SK-N-SH treated with all-trans-retinoic acid at 6 μM for 48 hours (cell line): ENCODE results near the gene CTDSP2.

Experiments
- BACH2 ChIP-seq: fragments of 250-450 bp; sonication (Bioruptor Pico); IDR thresholded peaks from 2 replicates; pipeline ENCODE4 v1.9.0; 2021; ENCODE audit warnings: mild to moderate bottlenecking, borderline replicate concordance
- ESRRG ChIP-seq: fragments of 250-450 bp; sonication (Bioruptor Pico); IDR thresholded peaks from 2 replicates; pipeline ENCODE4 v1.6.1; 2021; ENCODE audit warnings: mild to moderate bottlenecking
- ISL1 ChIP-seq: fragments of 250-450 bp; sonication (Bioruptor Pico); IDR thresholded peaks from 2 replicates; pipeline ENCODE4 v2.1.2; 2022; ENCODE audit warnings: mild to moderate bottlenecking, moderate library complexity
- PATZ1 ChIP-seq: fragments of 250-450 bp; sonication (Bioruptor Pico); IDR thresholded peaks from 2 replicates; pipeline ENCODE4 v1.8.0; 2020; ENCODE audit warnings: mild to moderate bottlenecking, moderate library complexity, borderline replicate concordance
- POU6F1 ChIP-seq: fragments of 250-450 bp; sonication (Bioruptor Pico); IDR thresholded peaks from 2 replicates; pipeline ENCODE4 v1.8.0; 2021; ENCODE audit warnings: low read depth, mild to moderate bottlenecking, moderate library complexity, borderline replicate concordance
- SNAI2 ChIP-seq: fragments of 250-450 bp; sonication (Bioruptor Pico); IDR thresholded peaks from 2 replicates; pipeline ENCODE4 v1.5.0; 2020; ENCODE audit warnings: mild to moderate bottlenecking, moderate library complexity
- ZFP3 ChIP-seq: fragments of 250-450 bp; sonication (Bioruptor Pico); IDR thresholded peaks from 2 replicates; pipeline ENCODE4 v1.5.0; 2020; ENCODE audit warnings: mild to moderate bottlenecking, moderate library complexity
- ZNF565 ChIP-seq: fragments of 450-650 bp; formaldehyde crosslinking; conservative IDR thresholded peaks from 2 replicates; pipeline ENCODE4 v1.5.0; 2020; ENCODE audit warnings: low read depth, mild to moderate bottlenecking, moderate library complexity
- ZNF8 ChIP-seq: fragments of 450-650 bp; formaldehyde crosslinking; IDR thresholded peaks from 2 replicates; pipeline ENCODE4 v1.5.0; 2020; ENCODE audit warnings: mild to moderate bottlenecking, moderate library complexity
- TF ChIP-seq, protein P1 (sequence below): fragments of 250-450 bp; sonication (Bioruptor Pico); IDR thresholded peaks from 2 replicates; pipeline ENCODE4 v1.5.1; 2021; ENCODE audit warnings: mild to moderate bottlenecking, moderate library complexity
- TF ChIP-seq, protein P2 (sequence below): fragments of 250-450 bp; sonication (Bioruptor Pico); IDR thresholded peaks from 2 replicates; pipeline ENCODE4 v1.5.1; 2020; ENCODE audit warnings: low read depth, mild to moderate bottlenecking, moderate library complexity
- TF ChIP-seq, protein P3 (sequence below): fragments of 250-450 bp; sonication (Bioruptor Pico); IDR thresholded peaks from 2 replicates; pipeline ENCODE4 v1.5.0; 2020; ENCODE audit warnings: mild to moderate bottlenecking, moderate library complexity

DNA sequence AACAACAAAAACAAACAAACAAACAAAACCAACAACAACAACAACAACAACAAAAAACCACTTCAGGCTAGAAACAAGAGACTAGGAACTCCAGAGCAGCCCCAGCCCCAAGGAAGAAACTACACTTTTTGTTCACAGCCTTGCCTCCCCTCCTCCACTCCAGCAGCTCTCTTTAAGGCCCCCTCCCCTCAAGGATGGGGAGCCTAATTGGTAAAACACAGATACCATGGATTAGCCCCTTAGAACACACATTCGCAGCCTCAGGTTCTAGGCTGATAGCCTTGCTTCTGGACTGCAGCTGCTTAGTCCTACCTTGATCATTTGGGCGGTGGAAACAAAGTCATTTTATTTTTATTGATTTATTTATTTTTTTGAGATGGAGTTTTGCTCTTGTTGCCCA, 16.1 kb downstream of the CTDSP2 start:
- TF ChIP-seq, protein P1, sequence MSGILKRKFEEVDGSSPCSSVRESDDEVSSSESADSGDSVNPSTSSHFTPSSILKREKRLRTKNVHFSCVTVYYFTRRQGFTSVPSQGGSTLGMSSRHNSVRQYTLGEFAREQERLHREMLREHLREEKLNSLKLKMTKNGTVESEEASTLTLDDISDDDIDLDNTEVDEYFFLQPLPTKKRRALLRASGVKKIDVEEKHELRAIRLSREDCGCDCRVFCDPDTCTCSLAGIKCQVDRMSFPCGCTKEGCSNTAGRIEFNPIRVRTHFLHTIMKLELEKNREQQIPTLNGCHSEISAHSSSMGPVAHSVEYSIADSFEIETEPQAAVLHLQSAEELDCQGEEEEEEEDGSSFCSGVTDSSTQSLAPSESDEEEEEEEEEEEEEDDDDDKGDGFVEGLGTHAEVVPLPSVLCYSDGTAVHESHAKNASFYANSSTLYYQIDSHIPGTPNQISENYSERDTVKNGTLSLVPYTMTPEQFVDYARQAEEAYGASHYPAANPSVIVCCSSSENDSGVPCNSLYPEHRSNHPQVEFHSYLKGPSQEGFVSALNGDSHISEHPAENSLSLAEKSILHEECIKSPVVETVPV (CRISPR knock-in tag), result no peak
- TF ChIP-seq ESRRG (no peak), ISL1 (no peak), ZNF8 (CRISPR knock-in tag) (no peak), ZNF565 (no peak), PATZ1 (CRISPR knock-in tag) (no peak), BACH2 (CRISPR knock-in tag) (no peak), SNAI2 (no peak), POU6F1 (CRISPR knock-in tag) (no peak), ZFP3 (CRISPR knock-in tag) (no peak)
- TF ChIP-seq, protein P2, sequence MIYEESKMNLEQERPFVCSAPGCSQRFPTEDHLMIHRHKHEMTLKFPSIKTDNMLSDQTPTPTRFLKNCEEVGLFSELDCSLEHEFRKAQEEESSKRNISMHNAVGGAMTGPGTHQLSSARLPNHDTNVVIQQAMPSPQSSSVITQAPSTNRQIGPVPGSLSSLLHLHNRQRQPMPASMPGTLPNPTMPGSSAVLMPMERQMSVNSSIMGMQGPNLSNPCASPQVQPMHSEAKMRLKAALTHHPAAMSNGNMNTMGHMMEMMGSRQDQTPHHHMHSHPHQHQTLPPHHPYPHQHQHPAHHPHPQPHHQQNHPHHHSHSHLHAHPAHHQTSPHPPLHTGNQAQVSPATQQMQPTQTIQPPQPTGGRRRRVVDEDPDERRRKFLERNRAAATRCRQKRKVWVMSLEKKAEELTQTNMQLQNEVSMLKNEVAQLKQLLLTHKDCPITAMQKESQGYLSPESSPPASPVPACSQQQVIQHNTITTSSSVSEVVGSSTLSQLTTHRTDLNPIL, result no peak
- TF ChIP-seq, protein P3, sequence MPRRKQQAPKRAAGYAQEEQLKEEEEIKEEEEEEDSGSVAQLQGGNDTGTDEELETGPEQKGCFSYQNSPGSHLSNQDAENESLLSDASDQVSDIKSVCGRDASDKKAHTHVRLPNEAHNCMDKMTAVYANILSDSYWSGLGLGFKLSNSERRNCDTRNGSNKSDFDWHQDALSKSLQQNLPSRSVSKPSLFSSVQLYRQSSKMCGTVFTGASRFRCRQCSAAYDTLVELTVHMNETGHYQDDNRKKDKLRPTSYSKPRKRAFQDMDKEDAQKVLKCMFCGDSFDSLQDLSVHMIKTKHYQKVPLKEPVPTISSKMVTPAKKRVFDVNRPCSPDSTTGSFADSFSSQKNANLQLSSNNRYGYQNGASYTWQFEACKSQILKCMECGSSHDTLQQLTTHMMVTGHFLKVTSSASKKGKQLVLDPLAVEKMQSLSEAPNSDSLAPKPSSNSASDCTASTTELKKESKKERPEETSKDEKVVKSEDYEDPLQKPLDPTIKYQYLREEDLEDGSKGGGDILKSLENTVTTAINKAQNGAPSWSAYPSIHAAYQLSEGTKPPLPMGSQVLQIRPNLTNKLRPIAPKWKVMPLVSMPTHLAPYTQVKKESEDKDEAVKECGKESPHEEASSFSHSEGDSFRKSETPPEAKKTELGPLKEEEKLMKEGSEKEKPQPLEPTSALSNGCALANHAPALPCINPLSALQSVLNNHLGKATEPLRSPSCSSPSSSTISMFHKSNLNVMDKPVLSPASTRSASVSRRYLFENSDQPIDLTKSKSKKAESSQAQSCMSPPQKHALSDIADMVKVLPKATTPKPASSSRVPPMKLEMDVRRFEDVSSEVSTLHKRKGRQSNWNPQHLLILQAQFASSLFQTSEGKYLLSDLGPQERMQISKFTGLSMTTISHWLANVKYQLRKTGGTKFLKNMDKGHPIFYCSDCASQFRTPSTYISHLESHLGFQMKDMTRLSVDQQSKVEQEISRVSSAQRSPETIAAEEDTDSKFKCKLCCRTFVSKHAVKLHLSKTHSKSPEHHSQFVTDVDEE (CRISPR knock-in tag), result no peak
